SU-DHL-6 (cell line): Measurements from ENCODE around the gene C16orf87.

ENCODE experiments used
- H2AFZ ChIP-seq: fragments of 200-600 bp; sonication (generic); 2 replicates; pipeline ENCODE4 v1.6.1; 2014; ENCODE audit warnings: low read depth, mild to moderate bottlenecking, moderate library complexity, mixed read lengths, antibody characterized with exemption, low read length; ENCODE audit not compliant: severe bottlenecking
- H3F3A ChIP-seq: fragments of 200-600 bp; shearing (Covaris generic); 2 replicates; pipeline ENCODE4 v1.6.0; 2016; ENCODE audit warnings: antibody characterized with exemption, mild to moderate bottlenecking; ENCODE audit not compliant: insufficient read depth
- H3K27ac ChIP-seq: fragments of 200-600 bp; sonication (generic); 2 replicates; pipeline ENCODE4 v1.5.1; 2016; ENCODE audit warnings: low read depth, mild to moderate bottlenecking, low read length, moderate library complexity, mixed read lengths
- H3K27me3 ChIP-seq: fragments of 200-600 bp; sonication (generic), shearing (Covaris generic); 2 replicates; pipeline ENCODE4 v1.6.0; 2014; ENCODE audit warnings: mild to moderate bottlenecking, low read length
- H3K36me3 ChIP-seq: fragments of 200-600 bp; sonication (generic); 2 replicates; pipeline ENCODE4 v1.6.1; 2014; ENCODE audit warnings: mild to moderate bottlenecking, low read length, mixed read lengths
- H3K4me2 ChIP-seq: fragments of 300-600, 200-600 bp; shearing (Covaris generic), sonication (generic); 2 replicates; pipeline ENCODE4 v1.6.0; 2014; ENCODE audit warnings: low read length, low read depth, mild to moderate bottlenecking; ENCODE audit not compliant: poor library complexity, severe bottlenecking
- H3K4me3 ChIP-seq: fragments of 200-600 bp; sonication (generic); 2 replicates; pipeline ENCODE4 v1.5.1; 2014; ENCODE audit warnings: antibody characterized with exemption, low read length, mild to moderate bottlenecking, mixed read lengths; ENCODE audit not compliant: insufficient read depth, poor library complexity, severe bottlenecking
- H3K79me2 ChIP-seq: fragments of 200-600 bp; sonication (generic); 2 replicates; pipeline ENCODE4 v1.6.1; 2014; ENCODE audit warnings: mild to moderate bottlenecking, low read length, moderate library complexity; ENCODE audit not compliant: insufficient read depth
- H3K9ac ChIP-seq: fragments of 200-600 bp; sonication (generic); 2 replicates; pipeline ENCODE4 v1.7.0; 2014; ENCODE audit warnings: mild to moderate bottlenecking, low read length
- H3K9me2 ChIP-seq: fragments of 200-600 bp; sonication (generic); replicated peaks from 2 replicates; pipeline ENCODE4 v1.6.1; 2014; ENCODE audit warnings: low read length; ENCODE audit not compliant: insufficient read depth
- H3K9me3 ChIP-seq: fragments of 200-600 bp; sonication (generic); 2 replicates; pipeline ENCODE4 v1.6.1; 2014; ENCODE audit warnings: low read length, mixed read lengths; ENCODE audit not compliant: insufficient read depth
- H4K20me1 ChIP-seq: fragments of 200-600 bp; sonication (generic); 2 replicates; pipeline ENCODE4 v1.6.1; 2014; ENCODE audit warnings: low read depth, mild to moderate bottlenecking, antibody characterized with exemption, low read length, moderate library complexity, mixed read lengths
- EZH2phosphoT487 ChIP-seq: fragments of 200-600 bp; sonication (generic), shearing (Covaris generic); conservative IDR thresholded peaks from 2 replicates; pipeline ENCODE4 v1.6.1; 2018; ENCODE audit warnings: mild to moderate bottlenecking, antibody characterized with exemption, low read length, moderate library complexity, mixed read lengths
- TF ChIP-seq, protein P1 (sequence below): fragments of 200-600 bp; sonication (generic); IDR thresholded peaks from one replicate; pipeline ENCODE4 v1.5.1; 2017; ENCODE audit warnings: antibody characterized with exemption, mild to moderate bottlenecking, low read length, moderate library complexity; ENCODE audit not compliant: insufficient read depth, poor library complexity, severe bottlenecking

Gene C16orf87

GRCh38 chr16:46757339-46758050 lies 73.5 kb downstream of the C16orf87 start:
- H3K9me2 ChIP-seq: no peaks in the 10 kb centered on the region
- no peaks in the 10 kb centered on the region for H4K20me1 ChIP-seq
- no peaks in the 10 kb centered on the region for H3F3A ChIP-seq
- no peak overlapping the region for H3K27ac ChIP-seq
- no peak for TF ChIP-seq EZH2phosphoT487
- TF ChIP-seq, protein P1, sequence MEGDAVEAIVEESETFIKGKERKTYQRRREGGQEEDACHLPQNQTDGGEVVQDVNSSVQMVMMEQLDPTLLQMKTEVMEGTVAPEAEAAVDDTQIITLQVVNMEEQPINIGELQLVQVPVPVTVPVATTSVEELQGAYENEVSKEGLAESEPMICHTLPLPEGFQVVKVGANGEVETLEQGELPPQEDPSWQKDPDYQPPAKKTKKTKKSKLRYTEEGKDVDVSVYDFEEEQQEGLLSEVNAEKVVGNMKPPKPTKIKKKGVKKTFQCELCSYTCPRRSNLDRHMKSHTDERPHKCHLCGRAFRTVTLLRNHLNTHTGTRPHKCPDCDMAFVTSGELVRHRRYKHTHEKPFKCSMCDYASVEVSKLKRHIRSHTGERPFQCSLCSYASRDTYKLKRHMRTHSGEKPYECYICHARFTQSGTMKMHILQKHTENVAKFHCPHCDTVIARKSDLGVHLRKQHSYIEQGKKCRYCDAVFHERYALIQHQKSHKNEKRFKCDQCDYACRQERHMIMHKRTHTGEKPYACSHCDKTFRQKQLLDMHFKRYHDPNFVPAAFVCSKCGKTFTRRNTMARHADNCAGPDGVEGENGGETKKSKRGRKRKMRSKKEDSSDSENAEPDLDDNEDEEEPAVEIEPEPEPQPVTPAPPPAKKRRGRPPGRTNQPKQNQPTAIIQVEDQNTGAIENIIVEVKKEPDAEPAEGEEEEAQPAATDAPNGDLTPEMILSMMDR: no peak
- H3K9ac ChIP-seq: no peak overlapping the region
- no peaks in the 10 kb centered on the region for H3K27me3 ChIP-seq
- H2AFZ ChIP-seq: no peak overlapping the region
- no peak overlapping the region for H3K4me2 ChIP-seq
- H3K36me3 ChIP-seq: no peaks in the 10 kb centered on the region
- no peak overlapping the region for H3K4me3 ChIP-seq
- no peaks in the 10 kb centered on the region for H3K79me2 ChIP-seq
- H3K9me3 ChIP-seq: no peaks in the 10 kb centered on the region

GRCh38 chr16:46756772-46757171 lies 74.2 kb downstream of the C16orf87 start:
- no peaks in the 10 kb centered on the region for H3K79me2 ChIP-seq
- H4K20me1 ChIP-seq: no peaks in the 10 kb centered on the region
- H3K27me3 ChIP-seq: no peaks in the 10 kb centered on the region
- H3K9ac ChIP-seq: no peak overlapping the region
- H3K4me2 ChIP-seq: no peak overlapping the region
- H3K27ac ChIP-seq: no peak overlapping the region
- H3K36me3 ChIP-seq: no peaks in the 10 kb centered on the region
- no peak for TF ChIP-seq EZH2phosphoT487
- TF ChIP-seq, protein P1: no peak
- H3K9me2 ChIP-seq: no peaks in the 10 kb centered on the region
- no peak overlapping the region for H3K4me3 ChIP-seq
- no peak overlapping the region for H2AFZ ChIP-seq
- no peaks in the 10 kb centered on the region for H3K9me3 ChIP-seq
- no peaks in the 10 kb centered on the region for H3F3A ChIP-seq

GRCh38 chr16:46753015-46753414 lies 78.0 kb downstream of the C16orf87 start:
- no peak overlapping the region for H3K4me2 ChIP-seq
- no peaks in the 10 kb centered on the region for H3K27me3 ChIP-seq
- no peaks in the 10 kb centered on the region for H3F3A ChIP-seq
- no peaks in the 10 kb centered on the region for H4K20me1 ChIP-seq
- no peak overlapping the region for H3K4me3 ChIP-seq
- TF ChIP-seq, protein P1: no peak
- TF ChIP-seq EZH2phosphoT487: no peak
- H3K27ac ChIP-seq: no peak overlapping the region
- H2AFZ ChIP-seq: no peak overlapping the region
- no peaks in the 10 kb centered on the region for H3K36me3 ChIP-seq
- H3K9ac ChIP-seq: no peak overlapping the region
- H3K9me3 ChIP-seq: no peaks in the 10 kb centered on the region
- H3K79me2 ChIP-seq: no peaks in the 10 kb centered on the region
- no peaks in the 10 kb centered on the region for H3K9me2 ChIP-seq
